ENCODE results near the gene CIAO3. TPM values are rescaled to one million over a fixed set of nuclear protein-coding genes. Genes with fewer than 3 reads are reported as not detected.

Gene CIAO3
- total and polyA plus RNA-seq, 2 donors (not counting 1 experiment from before 2014, with no cell fraction given) = 59.4 to 68.4 TPM

GRCh38 chr16:788399-789126, 47.8 kb upstream of the CIAO3 start, which contains the start of gene CHTF18:
Gene CHTF18 (plus strand): TSS chr16:788620. CDS start chr16:788685, 65 bp downstream.
- POLR2A ChIA-PET = interaction anchor here (0.5 to 1.1 kb wide), 2 partner anchors 48 to 257 kb away, joined by 3 read pairs; partner anchors contain the start of gene CIAO3
- Mint-ChIP-seq H3K27ac (peak within 1 kb of the TSS; percentile 76), H3K9me3 (ENCODE audit: insufficient read depth) (no peaks in the 10 kb centered on the region), H3K4me3 (peak within 1 kb of the TSS; percentile 86), H3K27me3 (no peaks in the 10 kb centered on the region), H3K4me1 (peaks cover 7% of the 10 kb centered on the region)
- CTCF ChIA-PET = interaction anchor here (1.2 to 7.4 kb wide), 2 partner anchors 39 to 76 kb away, joined by 4 to 94 read pairs; partner anchors contain the start of gene METRN
- Histone ChIP-seq H3K4me1 (ENCODE audit: control insufficient read depth in 2 of 2, insufficient read depth in 2 of 2, low read length in 2 of 2) (peaks cover 13 to 24% of the 10 kb centered on the region in 2 donors), H4K20me1 (ENCODE audit: control insufficient read depth, insufficient read depth, low read length, poor library complexity, severe bottlenecking) (peaks cover 31% of the 10 kb centered on the region), H3K36me3 (replicated peaks in 1 of 2; ENCODE audit: control extremely low read depth in 1 of 2, control insufficient read depth in 1 of 2, extremely low read depth in 1 of 2, insufficient read depth in 2 of 2, low read length in 1 of 2) (peaks cover 0 to 8% of the 10 kb centered on the region in 2 experiments), H3K9ac (ENCODE audit: low read length) (peak within 1 kb of the TSS; percentile 92), H3K4me2 (replicated peaks; ENCODE audit: low read depth, low read length, poor library complexity, severe bottlenecking) (peak within 1 kb of the TSS; percentile 100), H2AFZ (ENCODE audit: insufficient read depth, low read depth, low read length, poor library complexity, severe bottlenecking) (peak within 1 kb of the TSS; percentile 94), H3K4me3 (ENCODE audit: control extremely low read depth in 1 of 5, extremely low read depth in 1 of 5, insufficient read depth in 1 of 5, low read depth in 2 of 5, low read length in 4 of 5) (peak within 1 kb of the TSS; percentile 15 to 86 (median 81)), H3K79me2 (ENCODE audit: control insufficient read depth, insufficient read depth, low read length) (peaks cover 11% of the 10 kb centered on the region), H3K27me3 (replicated peaks in 1 of 4; ENCODE audit: control extremely low read depth in 1 of 4, control insufficient read depth in 3 of 4, insufficient read depth in 4 of 4, low read length in 3 of 4) (no peaks in the 10 kb centered on the region), H3K9me3 (ENCODE audit: control extremely low read depth in 1 of 3, control insufficient read depth in 2 of 3, insufficient read depth in 1 of 3, low read length in 2 of 3) (no peaks in the 10 kb centered on the region), H3K27ac (ENCODE audit: low read length in 2 of 2) (peak within 1 kb of the TSS in 1 of 2 donors; percentile 68)
- DNase-seq (peak; percentile 94), ATAC-seq (ENCODE audit: low read depth) (peak; percentile 97)
- TF ChIP-seq CTCF (IDR thresholded peaks at IDR 0.05) = no peak
- no peak for TF ChIP-seq EZH2 (IDR thresholded peaks at IDR 0.05; ENCODE audit: borderline replicate concordance, insufficient read depth, low read depth, low read length, poor library complexity, severe bottlenecking)
- under 1% methylated on average over 97 of the region's 97 CpGs for WGBS (ENCODE audit: insufficient coverage)
- intact Hi-C loops (cut with micrococcal nuclease) = loop anchor here (1.0 kb wide), 3 partner anchors 19 to 61 kb away; partner anchors contain the start of gene HAGHL
